Fibroblast of the aortic adventitia (primary cell): ENCODE results near the gene VSTM1. TPM values are rescaled to one million over a fixed set of nuclear protein-coding genes. Genes with fewer than 3 reads are reported as not detected.
A peak's percentile ranks its signal among the peaks of the same experiment; 100 is the strongest.

ENCODE experiments used
- DNase-seq: peaks from one replicate; pipeline ENCODE4 v3.0.0-alpha.2; 2010; ENCODE audit warnings: low read depth
- H3K4me3 ChIP-seq: 2 replicates; pipeline ENCODE4 v1.5.1; 2011; ENCODE audit warnings: low read depth, mild to moderate bottlenecking, control low read depth, low read length, moderate library complexity
- CTCF ChIP-seq: IDR thresholded peaks from 2 replicates; pipeline ENCODE4 v1.5.1; 2011; ENCODE audit warnings: mild to moderate bottlenecking, low read length, control low read depth, inconsistent platforms; ENCODE audit not compliant: insufficient read depth
- small RNA-seq: library from RNA; depleted of rRNA; stranded (forward); fragments of <200 nt; gene quantifications from one replicate; pipeline ENCODE3, GENCODE V24; 2012
- total RNA-seq: library from RNA; depleted of rRNA; stranded (reverse); fragments of >200 nt; gene quantifications from 2 replicates; pipeline ENCODE4 v1.2.3, GENCODE V29; 2012; ENCODE audit warnings: low replicate concordance

Gene VSTM1
- total RNA-seq, 1 donor, result not detected

- no peak for TF ChIP-seq CTCF
- no peak overlapping the region for H3K4me3 ChIP-seq
- no peak for DNase-seq
Measured at GRCh38 chr19:53998223-53998622, 65.5 kb downstream of the VSTM1 start.

- no peak for TF ChIP-seq CTCF
Measured at GRCh38 chr19:53994811-53995210, 68.9 kb downstream of the VSTM1 start.

DNA sequence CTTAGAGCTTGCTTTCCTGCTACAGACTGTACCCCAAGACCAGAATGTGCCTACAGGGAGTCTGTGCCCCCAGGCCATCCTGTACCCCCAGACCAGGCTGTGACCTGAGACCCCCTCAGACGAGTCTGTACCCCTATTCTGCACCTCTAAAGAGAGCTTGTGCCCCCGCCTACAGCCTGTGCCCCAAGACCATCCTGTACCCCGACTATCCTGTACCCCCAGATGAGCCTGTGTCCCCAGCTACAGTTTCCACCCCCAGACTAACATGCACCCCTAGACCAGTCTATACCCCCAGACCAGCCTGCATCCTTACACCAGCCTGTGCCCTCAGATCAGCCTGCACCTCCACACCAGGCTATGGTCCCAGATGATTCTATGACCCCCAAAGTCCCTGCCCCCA is 70.2 kb downstream of the VSTM1 start:
- TF ChIP-seq CTCF, result no peak
- no peak overlapping the region for H3K4me3 ChIP-seq
- no peak for DNase-seq

More at GRCh38 chr19:53994811-53995210, 68.9 kb downstream of the VSTM1 start:
- no peak overlapping the region for H3K4me3 ChIP-seq
- no peak for DNase-seq

DNA sequence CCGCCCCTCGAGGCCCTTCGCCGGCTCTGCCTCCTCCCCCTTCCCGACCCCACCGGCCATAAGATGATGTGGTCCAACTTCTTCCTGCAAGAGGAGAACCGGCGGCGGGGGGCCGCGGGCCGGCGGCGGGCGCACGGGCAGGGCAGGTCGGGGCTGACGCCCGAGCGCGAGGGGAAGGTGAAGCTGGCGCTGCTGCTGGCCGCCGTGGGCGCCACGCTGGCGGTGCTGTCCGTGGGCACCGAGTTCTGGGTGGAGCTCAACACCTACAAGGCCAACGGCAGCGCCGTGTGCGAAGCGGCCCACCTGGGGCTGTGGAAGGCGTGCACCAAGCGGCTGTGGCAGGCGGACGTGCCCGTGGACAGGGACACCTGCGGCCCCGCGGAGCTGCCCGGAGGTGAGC is 70.9 kb downstream of the VSTM1 start:
- no peak for TF ChIP-seq CTCF
- H3K4me3 ChIP-seq, result no peak overlapping the region
- DNase-seq, result no peak

- no peak for DNase-seq
- TF ChIP-seq CTCF, result no peak
- no peak overlapping the region for H3K4me3 ChIP-seq
Measured at GRCh38 chr19:53992211-53992610, 71.5 kb downstream of the VSTM1 start.

- DNase-seq, result peak; percentile 49
- TF ChIP-seq CTCF, result no peak
- H3K4me3 ChIP-seq, result peak within 1 kb of the TSS; percentile 49
Measured at GRCh38 chr19:53991224-53992113, 72.2 kb downstream of the VSTM1 start, which contains the start of gene CACNG6. Gene CACNG6 (plus strand): TSS chr19:53991637. CDS start chr19:53992878, 1,241 bp downstream.

Small RNAs within 50 kb of the gene (small RNA-seq; reads per million reads assigned to genes)
- not detected for gene AC012314.20

Other genes starting within 250 kb of the VSTM1 start
- not detected in 2 replicates for gene NLRP12, start 239.6 kb downstream of the VSTM1 start, total RNA-seq
- 6.8 and 30.2 TPM in 2 replicates for gene MYADM, start 196.0 kb downstream of the VSTM1 start, total RNA-seq
- not detected in 2 replicates for gene PRKCG, start 181.7 kb downstream of the VSTM1 start, total RNA-seq
- gene CACNG7, start 154.6 kb downstream of the VSTM1 start, total RNA-seq, result 0.57 and 1.9 TPM in 2 replicates
- 0.41 and 0.45 TPM in 2 replicates for gene CACNG8, start 101.0 kb downstream of the VSTM1 start, total RNA-seq
- gene CACNG6, start 72.3 kb downstream of the VSTM1 start, total RNA-seq, result 1.1 TPM in 1 of 2 replicates, not detected in the other
- not detected in 2 replicates for gene TARM1, start 17.5 kb upstream of the VSTM1 start, total RNA-seq
- 0.63 and 2.5 TPM in 2 replicates for gene OSCAR, start 36.9 kb upstream of the VSTM1 start, total RNA-seq
- 9.0 and 11.4 TPM in 2 replicates for gene NDUFA3, start 39.0 kb upstream of the VSTM1 start, total RNA-seq
- gene TFPT, start 51.8 kb upstream of the VSTM1 start, total RNA-seq, result 8.9 and 18.3 TPM in 2 replicates
- gene PRPF31, start 51.9 kb upstream of the VSTM1 start, total RNA-seq, result 32.6 and 37.2 TPM in 2 replicates
- 6.0 and 9.8 TPM in 2 replicates for gene CNOT3, start 73.9 kb upstream of the VSTM1 start, total RNA-seq
- 4.4 and 6.8 TPM in 2 replicates for gene LENG1, start 95.8 kb upstream of the VSTM1 start, total RNA-seq
- 0.27 and 0.82 TPM in 2 replicates for gene TMC4, start 109.3 kb upstream of the VSTM1 start, total RNA-seq
- gene MBOAT7, start 125.7 kb upstream of the VSTM1 start, total RNA-seq, result 46.9 and 48.7 TPM in 2 replicates
- gene TSEN34, start 127.4 kb upstream of the VSTM1 start, total RNA-seq, result 42.8 and 67.6 TPM in 2 replicates
- gene RPS9, start 137.0 kb upstream of the VSTM1 start, total RNA-seq, result 1,882 and 1,909 TPM in 2 replicates
- not detected in 2 replicates for gene LILRB3, start 159.1 kb upstream of the VSTM1 start, total RNA-seq
- not detected in 2 replicates for gene LILRA6, start 178.9 kb upstream of the VSTM1 start, total RNA-seq
- gene LILRB5, start 193.4 kb upstream of the VSTM1 start, total RNA-seq, result not detected in 2 replicates
- not detected in 2 replicates for gene LILRB2, start 217.2 kb upstream of the VSTM1 start, total RNA-seq
- not detected in 2 replicates for gene LILRA5, start 249.3 kb upstream of the VSTM1 start, total RNA-seq